Parathyroid adenoma (tissue), 2 donors: ENCODE results near the gene ZNF391.
"Not testable (repeated sequence)": the region's sequence is repeated elsewhere in the genome, so short reads cannot be mapped to it uniquely, and the experiment has no call there.

ENCODE experiments used
- H2AFZ ChIP-seq: fragments of 300-600 bp; sonication (generic); one replicate; pipeline ENCODE4 v1.7.0; 2017; ENCODE audit warnings: antibody characterized with exemption, mild to moderate bottlenecking
- H3K27ac ChIP-seq: fragments of 300-600 bp; sonication (generic); one replicate; pipeline ENCODE4 v1.7.0; 2017
- H3K27me3 ChIP-seq: fragments of 300-600 bp; sonication (generic); one replicate; pipeline ENCODE4 v1.7.0; 2017; ENCODE audit warnings: low read length; ENCODE audit not compliant: control insufficient read depth, insufficient read depth
- H3K36me3 ChIP-seq: fragments of 300-600 bp; sonication (generic); one replicate; pipeline ENCODE4 v1.7.0; 2017; ENCODE audit warnings: low read length; ENCODE audit not compliant: control insufficient read depth, insufficient read depth
- H3K4me1 ChIP-seq: fragments of 300-600 bp; sonication (generic); one replicate; pipeline ENCODE4 v1.7.0; 2017; ENCODE audit warnings: control low read depth
- H3K4me2 ChIP-seq: fragments of 300-600 bp; sonication (generic); one replicate; pipeline ENCODE4 v1.7.0; 2017; ENCODE audit warnings: low read length
- H3K4me3 ChIP-seq: fragments of 300-600 bp; sonication (generic); one replicate; pipeline ENCODE4 v1.7.0; 2017; ENCODE audit warnings: low read depth, low read length
- H3K79me2 ChIP-seq: fragments of 300-600 bp; sonication (generic); one replicate; pipeline ENCODE4 v1.7.0; 2017; ENCODE audit warnings: control low read depth
- H3K9ac ChIP-seq: fragments of 300-600 bp; sonication (generic); one replicate; pipeline ENCODE4 v1.7.0; 2017; ENCODE audit warnings: mild to moderate bottlenecking
- H3K9me3 ChIP-seq: fragments of 300-600 bp; sonication (generic); one replicate; pipeline ENCODE4 v1.7.0; 2017; ENCODE audit warnings: low read length; ENCODE audit not compliant: control insufficient read depth
- TF ChIP-seq, protein P1 (sequence below): fragments of 300-600 bp; sonication (generic); IDR thresholded peaks from one replicate; pipeline ENCODE4 v1.7.0; 2017; ENCODE audit warnings: antibody characterized with exemption, mild to moderate bottlenecking
- donor health status: primary hyperparathyroidism.

Gene ZNF391

DNA sequence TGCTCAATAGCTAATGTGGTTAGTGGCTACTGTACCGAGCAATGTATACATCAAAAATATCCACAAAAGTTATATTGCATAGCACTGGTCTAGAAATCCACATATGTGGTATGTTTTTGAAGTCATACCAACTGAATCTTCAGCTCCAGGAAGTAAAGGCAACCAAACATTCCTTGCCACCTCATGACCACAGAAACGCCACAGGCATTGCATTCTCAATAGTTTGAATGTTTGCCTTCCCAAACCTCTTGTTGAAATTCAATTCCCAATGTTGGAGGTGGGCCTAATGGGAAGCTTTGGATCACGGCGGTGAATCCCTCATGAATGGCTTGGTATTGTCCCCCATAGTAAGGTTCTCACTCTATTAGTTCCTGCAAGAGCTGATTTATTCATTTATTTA lies 18.2 kb upstream of the ZNF391 start:
- Histone ChIP-seq H3K4me3 (no peak overlapping the region), H3K9ac (no peak overlapping the region), H2AFZ (no peak overlapping the region), H3K4me2 (no peak overlapping the region), H3K36me3 (no peaks in the 10 kb centered on the region), H3K9me3 (no peaks in the 10 kb centered on the region), H3K27me3 (no peaks in the 10 kb centered on the region), H3K4me1 (peaks cover under 1% of the 10 kb centered on the region), H3K27ac (no peak overlapping the region), H3K79me2 (peaks cover 39% of the 10 kb centered on the region)
- TF ChIP-seq, protein P1, sequence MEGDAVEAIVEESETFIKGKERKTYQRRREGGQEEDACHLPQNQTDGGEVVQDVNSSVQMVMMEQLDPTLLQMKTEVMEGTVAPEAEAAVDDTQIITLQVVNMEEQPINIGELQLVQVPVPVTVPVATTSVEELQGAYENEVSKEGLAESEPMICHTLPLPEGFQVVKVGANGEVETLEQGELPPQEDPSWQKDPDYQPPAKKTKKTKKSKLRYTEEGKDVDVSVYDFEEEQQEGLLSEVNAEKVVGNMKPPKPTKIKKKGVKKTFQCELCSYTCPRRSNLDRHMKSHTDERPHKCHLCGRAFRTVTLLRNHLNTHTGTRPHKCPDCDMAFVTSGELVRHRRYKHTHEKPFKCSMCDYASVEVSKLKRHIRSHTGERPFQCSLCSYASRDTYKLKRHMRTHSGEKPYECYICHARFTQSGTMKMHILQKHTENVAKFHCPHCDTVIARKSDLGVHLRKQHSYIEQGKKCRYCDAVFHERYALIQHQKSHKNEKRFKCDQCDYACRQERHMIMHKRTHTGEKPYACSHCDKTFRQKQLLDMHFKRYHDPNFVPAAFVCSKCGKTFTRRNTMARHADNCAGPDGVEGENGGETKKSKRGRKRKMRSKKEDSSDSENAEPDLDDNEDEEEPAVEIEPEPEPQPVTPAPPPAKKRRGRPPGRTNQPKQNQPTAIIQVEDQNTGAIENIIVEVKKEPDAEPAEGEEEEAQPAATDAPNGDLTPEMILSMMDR, result no peak

DNA sequence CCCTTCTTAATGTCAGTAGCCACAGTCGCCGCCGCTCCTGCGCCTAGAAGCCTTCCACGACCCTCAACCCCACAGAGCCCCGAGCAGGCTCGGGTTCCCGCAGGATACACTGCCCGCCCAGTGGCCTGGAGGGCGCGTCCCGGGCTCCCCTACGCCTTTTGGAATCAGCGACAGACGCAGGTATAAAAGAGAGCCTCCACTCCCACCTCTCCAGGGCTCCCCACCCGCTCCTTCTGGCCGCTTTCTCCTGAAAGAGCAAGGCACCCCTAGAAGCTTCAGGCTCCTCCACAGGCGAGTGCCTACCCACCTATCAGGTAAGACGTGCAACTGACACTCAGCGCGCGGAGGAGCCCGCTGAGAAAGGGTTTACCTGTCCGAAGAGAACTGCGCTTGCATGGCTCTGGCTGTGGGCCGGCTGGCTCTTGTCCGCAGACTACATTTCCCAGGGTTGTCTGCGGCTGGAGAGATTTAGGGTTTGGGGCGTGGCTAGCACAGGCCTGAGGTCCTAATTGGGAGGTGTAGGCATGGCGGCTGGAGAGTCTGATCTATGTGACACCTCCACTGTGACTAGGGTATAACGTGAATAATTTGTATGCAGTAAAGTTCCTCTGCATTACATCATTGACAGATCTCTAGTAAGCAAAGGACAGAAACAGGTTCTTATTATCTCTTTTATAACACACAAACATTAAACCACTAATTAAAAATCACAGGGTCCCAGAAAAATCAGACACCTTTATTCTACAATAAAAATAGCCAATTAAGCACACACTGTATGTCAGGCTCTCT lies 13.5 kb upstream of the ZNF391 start:
- TF ChIP-seq, protein P1, result peak; percentile 3
- Histone ChIP-seq H3K4me2 (peak overlapping the region; percentile 84), H3K79me2 (peaks cover 21% of the 10 kb centered on the region), H3K27ac (peak overlapping the region; percentile 91), H3K4me3 (peak overlapping the region; percentile 95), H3K9ac (peak overlapping the region; percentile 56), H3K9me3 (no peaks in the 10 kb centered on the region), H3K27me3 (no peaks in the 10 kb centered on the region), H2AFZ (peak overlapping the region; percentile 91), H3K4me1 (peaks cover 3% of the 10 kb centered on the region), H3K36me3 (no peaks in the 10 kb centered on the region)

DNA sequence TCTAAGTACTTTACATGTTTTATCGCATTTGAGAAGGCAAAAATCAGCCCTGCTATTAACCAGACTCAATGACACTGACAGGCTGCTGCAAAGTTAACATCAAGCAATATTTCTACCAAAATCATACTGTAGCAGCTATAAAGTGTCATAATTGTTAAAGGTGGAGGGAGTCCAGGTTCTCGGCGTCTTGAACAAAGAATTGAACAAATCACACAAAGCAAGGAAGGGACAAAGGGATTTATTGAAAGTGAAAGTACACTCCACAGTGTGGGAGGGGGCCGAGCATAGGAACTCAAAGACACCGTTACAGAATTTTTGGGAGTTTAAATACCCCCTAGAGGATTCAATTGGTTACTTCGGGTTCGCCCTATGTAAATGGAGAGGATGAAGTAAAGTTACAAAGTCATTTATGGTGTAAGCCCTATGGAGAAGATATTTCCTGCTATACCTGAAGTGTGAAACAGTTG lies 12.9 kb upstream of the ZNF391 start:
- Histone ChIP-seq H3K9ac (no peak overlapping the region), H3K4me3 (peak overlapping the region; percentile 95), H3K9me3 (no peaks in the 10 kb centered on the region), H2AFZ (peak overlapping the region; percentile 91), H3K4me2 (peak overlapping the region; percentile 84), H3K36me3 (no peaks in the 10 kb centered on the region), H3K27me3 (no peaks in the 10 kb centered on the region), H3K4me1 (peaks cover 3% of the 10 kb centered on the region), H3K79me2 (peaks cover 16% of the 10 kb centered on the region), H3K27ac (peak overlapping the region; percentile 91)
- TF ChIP-seq, protein P1, result no peak

DNA sequence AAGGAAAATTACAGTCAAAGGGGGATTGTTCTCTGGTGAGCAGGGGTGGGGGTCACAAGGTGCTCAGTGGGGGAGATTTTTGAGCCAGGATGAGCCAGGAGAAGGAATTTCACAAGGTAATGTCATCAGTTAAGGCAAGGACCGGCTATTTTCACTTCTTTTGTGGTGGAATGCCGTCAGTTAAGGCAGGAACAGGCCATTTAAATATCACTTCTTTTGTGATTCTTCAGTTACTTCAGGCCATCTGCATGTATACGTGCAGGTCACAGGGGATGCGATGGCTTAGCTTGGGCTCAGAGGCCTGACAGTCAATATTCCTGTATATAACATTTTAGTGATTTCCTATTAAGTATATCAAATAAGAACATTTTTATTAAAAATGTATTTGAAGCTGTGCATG lies 10.2 kb upstream of the ZNF391 start:
- not testable (repeated sequence) for H3K27me3 ChIP-seq, H2AFZ ChIP-seq, H3K9me3 ChIP-seq, H3K36me3 ChIP-seq, H3K4me3 ChIP-seq, H3K4me1 ChIP-seq, H3K27ac ChIP-seq, H3K4me2 ChIP-seq, H3K9ac ChIP-seq, H3K79me2 ChIP-seq

DNA sequence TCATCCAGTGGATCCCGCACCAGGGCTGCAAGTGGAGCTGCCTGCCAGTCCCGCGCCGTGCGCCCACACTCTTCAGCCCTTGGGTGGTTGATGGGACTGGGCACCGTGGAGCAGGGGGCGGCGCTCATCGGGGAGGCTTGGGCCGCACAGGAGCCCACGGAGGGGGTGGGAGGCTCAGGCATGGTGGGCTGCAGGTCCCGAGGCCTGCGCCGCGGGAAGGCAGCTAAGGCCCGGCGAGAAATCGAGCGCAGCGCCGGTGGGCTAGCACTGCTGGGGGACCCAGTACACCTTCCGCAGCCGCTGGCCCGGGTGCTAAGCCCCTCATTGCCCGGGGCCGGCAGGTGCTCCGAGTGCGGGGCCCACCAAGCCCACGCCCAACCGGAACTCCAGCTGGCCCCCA lies 7.6 kb upstream of the ZNF391 start:
- H3K36me3 ChIP-seq, result not testable (repeated sequence)

More for the DNA sequence above, 7.6 kb upstream of the ZNF391 start:
- not testable (repeated sequence) for H3K4me3 ChIP-seq, H3K9me3 ChIP-seq, H3K27me3 ChIP-seq, H3K4me2 ChIP-seq, H3K4me1 ChIP-seq, H3K9ac ChIP-seq, H3K27ac ChIP-seq, H3K79me2 ChIP-seq, H2AFZ ChIP-seq
